ENCODE measurements around the gene CAV1. TPM values are rescaled to one million over a fixed set of nuclear protein-coding genes. Genes with fewer than 3 reads are reported as not detected.

The CAV1 gene
- total and polyA plus RNA-seq, 2 of the 4 experiments (the other 2 are of a cell fraction) = 1,592 to 1,808 TPM

- Histone ChIP-seq H3K18ac (ENCODE audit: low read depth, low read length) (no peak overlapping the region), H3K27me3 (ENCODE audit: control insufficient read depth, insufficient read depth, low read length) (no peaks in the 10 kb centered on the region), H2AK9ac (replicated peaks; ENCODE audit: low read depth, low read length, poor library complexity) (no peak overlapping the region), H3K27ac (ENCODE audit: insufficient read depth, low read length) (no peak overlapping the region), H3K4me2 (ENCODE audit: low read depth, low read length) (no peak overlapping the region), H3K79me1 (ENCODE audit: low read depth in 1 of 2, low read length in 2 of 2) (no peaks in the 10 kb centered on the region), H2AFZ (replicated peaks; ENCODE audit: low read length, poor library complexity) (no peak overlapping the region), H4K8ac (ENCODE audit: low read depth in 2 of 2, low read length in 2 of 2) (no peak overlapping the region), H3K14ac (replicated peaks; ENCODE audit: low read depth, low read length) (no peak overlapping the region), H4K20me1 (ENCODE audit: insufficient read depth, low read length) (no peaks in the 10 kb centered on the region), H3K4me1 (ENCODE audit: control insufficient read depth, insufficient read depth, low read length) (no peaks in the 10 kb centered on the region), H2BK5ac (ENCODE audit: low read depth, low read length, poor library complexity, severe bottlenecking) (no peak overlapping the region), H3K9me1 (ENCODE audit: insufficient read depth, low read length) (no peaks in the 10 kb centered on the region), H3K36me3 (ENCODE audit: control insufficient read depth, insufficient read depth, low read length) (no peaks in the 10 kb centered on the region), H4K5ac (ENCODE audit: low read depth, low read length) (no peak overlapping the region), H3K4ac (ENCODE audit: low read depth, low read length) (no peak overlapping the region), H3K4me3 (ENCODE audit: insufficient read depth, low read depth, low read length) (no peak overlapping the region), H3K56ac (ENCODE audit: extremely low read depth, insufficient read depth, low read length) (no peak overlapping the region), H4K91ac (ENCODE audit: insufficient read depth, low read depth, low read length) (no peak overlapping the region), H2BK120ac (ENCODE audit: low read depth, low read length) (no peak overlapping the region), H2AK5ac (ENCODE audit: low read depth, low read length) (no peak overlapping the region), H3K9ac (ENCODE audit: low read depth, low read length) (no peak overlapping the region), H2BK20ac (ENCODE audit: low read depth, low read length) (no peak overlapping the region), H2BK15ac (ENCODE audit: low read depth, low read length) (no peak overlapping the region), H3K9me3 (ENCODE audit: control insufficient read depth, insufficient read depth, low read length) (no peaks in the 10 kb centered on the region), H3K23ac (ENCODE audit: low read depth, low read length) (no peak overlapping the region)
- TF ChIP-seq SMC3 (IDR thresholded peaks at IDR 0.05; ENCODE audit: low read depth, low read length) (no peak), RFX5 (IDR thresholded peaks at IDR 0.05; ENCODE audit: low read depth, low read length) (no peak), FOS (IDR thresholded peaks at IDR 0.05; ENCODE audit: low read depth, low read length) (no peak), MXI1 (IDR thresholded peaks at IDR 0.05; ENCODE audit: borderline replicate concordance, low read depth, low read length) (no peak), NFE2L2 (IDR thresholded peaks at IDR 0.05; ENCODE audit: low read depth, low read length) (no peak), USF2 (IDR thresholded peaks at IDR 0.05; ENCODE audit: low read depth, low read length) (no peak), RCOR1 (IDR thresholded peaks at IDR 0.05; ENCODE audit: insufficient replicate concordance, low read length) (no peak), POLR2A (IDR thresholded peaks at IDR 0.05; ENCODE audit: low read depth, low read length) (no peak), CEBPB (IDR thresholded peaks at IDR 0.05; ENCODE audit: low read depth, low read length) (no peak), MAFK (IDR thresholded peaks at IDR 0.05; ENCODE audit: low read depth, low read length) (no peak)
- TF ChIP-seq, protein P1, sequence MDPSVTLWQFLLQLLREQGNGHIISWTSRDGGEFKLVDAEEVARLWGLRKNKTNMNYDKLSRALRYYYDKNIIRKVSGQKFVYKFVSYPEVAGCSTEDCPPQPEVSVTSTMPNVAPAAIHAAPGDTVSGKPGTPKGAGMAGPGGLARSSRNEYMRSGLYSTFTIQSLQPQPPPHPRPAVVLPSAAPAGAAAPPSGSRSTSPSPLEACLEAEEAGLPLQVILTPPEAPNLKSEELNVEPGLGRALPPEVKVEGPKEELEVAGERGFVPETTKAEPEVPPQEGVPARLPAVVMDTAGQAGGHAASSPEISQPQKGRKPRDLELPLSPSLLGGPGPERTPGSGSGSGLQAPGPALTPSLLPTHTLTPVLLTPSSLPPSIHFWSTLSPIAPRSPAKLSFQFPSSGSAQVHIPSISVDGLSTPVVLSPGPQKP (IDR thresholded peaks at IDR 0.05; ENCODE audit: borderline replicate concordance, low read depth, low read length) = no peak
- TF ChIP-seq, protein P2, sequence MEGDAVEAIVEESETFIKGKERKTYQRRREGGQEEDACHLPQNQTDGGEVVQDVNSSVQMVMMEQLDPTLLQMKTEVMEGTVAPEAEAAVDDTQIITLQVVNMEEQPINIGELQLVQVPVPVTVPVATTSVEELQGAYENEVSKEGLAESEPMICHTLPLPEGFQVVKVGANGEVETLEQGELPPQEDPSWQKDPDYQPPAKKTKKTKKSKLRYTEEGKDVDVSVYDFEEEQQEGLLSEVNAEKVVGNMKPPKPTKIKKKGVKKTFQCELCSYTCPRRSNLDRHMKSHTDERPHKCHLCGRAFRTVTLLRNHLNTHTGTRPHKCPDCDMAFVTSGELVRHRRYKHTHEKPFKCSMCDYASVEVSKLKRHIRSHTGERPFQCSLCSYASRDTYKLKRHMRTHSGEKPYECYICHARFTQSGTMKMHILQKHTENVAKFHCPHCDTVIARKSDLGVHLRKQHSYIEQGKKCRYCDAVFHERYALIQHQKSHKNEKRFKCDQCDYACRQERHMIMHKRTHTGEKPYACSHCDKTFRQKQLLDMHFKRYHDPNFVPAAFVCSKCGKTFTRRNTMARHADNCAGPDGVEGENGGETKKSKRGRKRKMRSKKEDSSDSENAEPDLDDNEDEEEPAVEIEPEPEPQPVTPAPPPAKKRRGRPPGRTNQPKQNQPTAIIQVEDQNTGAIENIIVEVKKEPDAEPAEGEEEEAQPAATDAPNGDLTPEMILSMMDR (conservative IDR thresholded peaks at IDR 0.05; ENCODE audit: low read depth, low read length) = no peak
- in situ Hi-C loops (cut with MboI; ENCODE audit: low sequenced_read_pairs) (no loop called here), intact Hi-C loops (cut with micrococcal nuclease) (loop anchor here (5.0 kb wide), 1 partner anchor 35 kb away; no protein-coding TSS in a partner anchor), dilution Hi-C loops (cut with HindIII; ENCODE audit: low sequenced_read_pairs, unreplicated experiment) (no loop called here)
- ATAC-seq (ENCODE audit: low read depth) (no peak), DNase-seq (no peak)
- BruUV-seq (replicated peaks) = no TSS peak
- ChIA-PET POLR2A (ENCODE audit: unreplicated experiment) (no interaction called here), CTCF (interaction anchor here (0.6 to 1.0 kb wide), 2 partner anchors 10 to 108 kb away, joined by 3 to 4 read pairs; no protein-coding TSS in a partner anchor)
- WGBS, 2 experiments (ENCODE audit: extremely low coverage in 2 of 2, insufficient read length in 1 of 2) = 60% methylated on average over 1 of the region's 2 CpGs; no CpG with 5 or more reads in 1 of the 2 experiments
Measured at GRCh38 chr7:116607299-116607698, 82.5 kb downstream of the CAV1 start.
